HG03571 (cell line): ENCODE results near the gene SEC14L3.

Experiments
- ATAC-seq: cut with Tn5 transposase; IDR thresholded peaks from one replicate; pipeline ENCODE4 v1.9.1; 2021; ENCODE audit not compliant: unreplicated experiment

Gene SEC14L3

GRCh38 chr22:30471616-30472318, at the start of gene SEC14L3:
SEC14L3 (minus strand) TSS chr22:30472017; CDS start chr22:30471958, 59 bp downstream.
- no peak for ATAC-seq

GRCh38 chr22:30519842-30520425, 48.1 kb upstream of the SEC14L3 start:
- ATAC-seq, result no peak

- ATAC-seq, result no peak
Observed at GRCh38 chr22:30516731-30517130, 44.9 kb upstream of the SEC14L3 start.

- no peak for ATAC-seq
Observed at GRCh38 chr22:30516273-30516672, 44.5 kb upstream of the SEC14L3 start.

- ATAC-seq, result no peak
Observed at GRCh38 chr22:30514252-30514651, 42.4 kb upstream of the SEC14L3 start.

GRCh38 chr22:30513462-30513861, 41.6 kb upstream of the SEC14L3 start:
- ATAC-seq, result no peak

- no peak for ATAC-seq
Observed at GRCh38 chr22:30511911-30512310, 40.1 kb upstream of the SEC14L3 start.

GRCh38 chr22:30511109-30511508, 39.3 kb upstream of the SEC14L3 start:
- ATAC-seq, result no peak

- no peak for ATAC-seq
Observed at GRCh38 chr22:30508216-30508615, 36.4 kb upstream of the SEC14L3 start.

GRCh38 chr22:30507670-30508069, 35.9 kb upstream of the SEC14L3 start:
- no peak for ATAC-seq

GRCh38 chr22:30506507-30506968, 34.7 kb upstream of the SEC14L3 start:
- no peak for ATAC-seq

- ATAC-seq, result no peak
Observed at GRCh38 chr22:30503551-30503950, 31.7 kb upstream of the SEC14L3 start.

- no peak for ATAC-seq
Observed at GRCh38 chr22:30502911-30503310, 31.1 kb upstream of the SEC14L3 start.

- no peak for ATAC-seq
Observed at GRCh38 chr22:30502153-30502552, 30.3 kb upstream of the SEC14L3 start.

GRCh38 chr22:30500628-30501027, 28.8 kb upstream of the SEC14L3 start:
- ATAC-seq, result no peak

GRCh38 chr22:30497466-30498150, 25.8 kb upstream of the SEC14L3 start:
- ATAC-seq, result no peak

GRCh38 chr22:30495041-30495784, 23.4 kb upstream of the SEC14L3 start:
- no peak for ATAC-seq

- ATAC-seq, result no peak
Observed at GRCh38 chr22:30492144-30492543, 20.3 kb upstream of the SEC14L3 start.

- ATAC-seq, result no peak
Observed at GRCh38 chr22:30491381-30491780, 19.6 kb upstream of the SEC14L3 start.

GRCh38 chr22:30490399-30490798, 18.6 kb upstream of the SEC14L3 start:
- no peak for ATAC-seq

GRCh38 chr22:30488121-30488520, 16.3 kb upstream of the SEC14L3 start:
- no peak for ATAC-seq
